Endothelial cell of umbilical vein (primary cell): Measurements from ENCODE around the gene FHDC1. TPM values are rescaled to one million over a fixed set of nuclear protein-coding genes. Genes with fewer than 3 reads are reported as not detected.

Experiments used
- BruUV-seq: library from RNA; stranded (reverse); fragments of 400-500 nt; replicated peaks from 2 replicates; lab custom pipeline; 2021; lab: Mats Ljungman, UMichigan
- CTCF ChIA-PET: fragments of 300-600, 350-600 bp; sonication (Branson Sonifier 250); formaldehyde crosslinking; loops from one replicate; lab custom pipeline; 2021; ENCODE audit warnings: antibody characterized with exemption, inconsistent platforms; lab: Charles Lee
- POLR2A ChIA-PET: fragments of 300-600, 350-600 bp; sonication (Branson Sonifier 250); formaldehyde crosslinking; loops from one replicate; lab custom pipeline; 2021; ENCODE audit warnings: antibody characterized with exemption, inconsistent platforms; lab: Charles Lee
- DNase-seq: peaks from one replicate; pipeline ENCODE4 v3.0.0-alpha.2; 2011; ENCODE audit warnings: low read depth, low spot score
- FAIRE-seq: peaks from 2 replicates; lab custom pipeline; 2011; peaks lifted over from hg19 to GRCh38; lab: Jason Lieb, UNC
- H2AFZ ChIP-seq: 2 replicates; pipeline ENCODE4 v1.6.0; 2012; ENCODE audit warnings: low read depth, low read length, control low read depth, inconsistent platforms
- H3K27ac ChIP-seq: 2 replicates; pipeline ENCODE4 v1.5.1; 2011; ENCODE audit warnings: low read depth, mild to moderate bottlenecking, control low read depth, low read length, moderate library complexity; ENCODE audit not compliant: insufficient read depth
- H3K27me3 ChIP-seq, 2 experiments: 2 replicates each; pipeline versions ENCODE4 v1.6.0 to v1.6.1; 2011; ENCODE audit warnings: low read length in 2 of 2, mixed read lengths in 1 of 2; ENCODE audit not compliant: control insufficient read depth in 2 of 2, insufficient read depth in 2 of 2
- H3K36me3 ChIP-seq, 2 experiments: 2 replicates in 1 of 2; 3 replicates in 1 of 2; pipeline ENCODE4 v1.5.1; 2011; ENCODE audit warnings: low read length in 2 of 2, mild to moderate bottlenecking in 1 of 2, moderate library complexity in 1 of 2; ENCODE audit not compliant: control insufficient read depth in 2 of 2, insufficient read depth in 2 of 2; ENCODE audit errors: extremely low read depth in 1 of 2
- H3K4me1 ChIP-seq: 3 replicates; pipeline ENCODE4 v1.5.1; 2011; ENCODE audit warnings: mild to moderate bottlenecking, low read length; ENCODE audit not compliant: control insufficient read depth, insufficient read depth; ENCODE audit errors: extremely low read depth
- H3K4me2 ChIP-seq: 2 replicates; pipeline ENCODE4 v1.6.1; 2011; ENCODE audit warnings: low read length, control low read depth, mixed read lengths; ENCODE audit not compliant: insufficient read depth
- H3K4me3 ChIP-seq, 3 experiments: fragments of 200-600 bp in 1 of 3; sonication (generic), shearing (Covaris generic) in 1 of 3; replicated peaks in 1 of 3; 2 replicates each; pipeline ENCODE4 v1.5.1; 2011 to 2016; ENCODE audit warnings: control low read depth in 3 of 3, low read length in 3 of 3, mild to moderate bottlenecking in 2 of 3, inconsistent platforms in 1 of 3, low read depth in 1 of 3, moderate library complexity in 1 of 3; ENCODE audit not compliant: insufficient read depth in 1 of 3
- H3K79me2 ChIP-seq: 2 replicates; pipeline ENCODE4 v1.6.0; 2012; ENCODE audit warnings: low read length, inconsistent platforms; ENCODE audit not compliant: control insufficient read depth, insufficient read depth
- H3K9ac ChIP-seq: replicated peaks from 2 replicates; pipeline ENCODE3; 2011; ENCODE audit warnings: low read length, control low read depth; ENCODE audit not compliant: insufficient read depth; ENCODE audit errors: extremely low read depth
- H3K9me1 ChIP-seq: replicated peaks from 3 replicates; pipeline ENCODE4 v1.6.0; 2011; ENCODE audit warnings: mild to moderate bottlenecking, low read length; ENCODE audit not compliant: control insufficient read depth, insufficient read depth; ENCODE audit errors: extremely low read depth
- H3K9me3 ChIP-seq: replicated peaks from 2 replicates; pipeline ENCODE4 v1.5.1; 2012; ENCODE audit warnings: low read length, inconsistent platforms; ENCODE audit not compliant: control insufficient read depth, insufficient read depth
- H4K20me1 ChIP-seq: replicated peaks from 2 replicates; pipeline ENCODE3; 2011; ENCODE audit warnings: mild to moderate bottlenecking, low read length; ENCODE audit not compliant: control insufficient read depth, insufficient read depth; ENCODE audit errors: extremely low read depth
- CTCF ChIP-seq, 2 donors: IDR thresholded peaks; 1 replicate in 1 of 2; 2 replicates in 1 of 2; pipeline ENCODE4 v1.5.1; 2011; ENCODE audit warnings: low read length in 2 of 2, mild to moderate bottlenecking in 2 of 2, moderate library complexity in 2 of 2, control low read depth in 1 of 2, inconsistent platforms in 1 of 2, low read depth in 1 of 2; ENCODE audit not compliant: insufficient read depth in 1 of 2; ENCODE audit errors: extremely low read depth in 1 of 2
- EZH2 ChIP-seq: IDR thresholded peaks from 2 replicates; pipeline ENCODE4 v1.6.1; 2012; ENCODE audit warnings: borderline replicate concordance, low read depth, mild to moderate bottlenecking, moderate library complexity, low read length, inconsistent platforms; ENCODE audit not compliant: severe bottlenecking
- FOS ChIP-seq: IDR thresholded peaks from 2 replicates; pipeline ENCODE4 v1.6.1; 2011; ENCODE audit warnings: mild to moderate bottlenecking, low read length, moderate library complexity, borderline replicate concordance; ENCODE audit not compliant: insufficient read depth
- GATA2 ChIP-seq: IDR thresholded peaks from 2 replicates; pipeline ENCODE4 v1.7.0; 2011; ENCODE audit warnings: low read depth, mild to moderate bottlenecking, moderate library complexity, mixed read lengths, low read length; ENCODE audit not compliant: insufficient read length, insufficient read depth
- JUN ChIP-seq: IDR thresholded peaks from 2 replicates; pipeline ENCODE4 v1.6.1; 2011; ENCODE audit warnings: borderline replicate concordance, low read depth; ENCODE audit not compliant: insufficient read length, insufficient read depth
- MAX ChIP-seq: IDR thresholded peaks from 2 replicates; pipeline ENCODE4 v1.6.1; 2011; ENCODE audit not compliant: insufficient read depth, insufficient read length
- MYC ChIP-seq: IDR thresholded peaks from one replicate; pipeline ENCODE4 v1.6.1; 2011; ENCODE audit warnings: mild to moderate bottlenecking, low read depth, low read length
- POLR2A ChIP-seq: IDR thresholded peaks from 2 replicates; pipeline ENCODE4 v1.6.1; 2012; ENCODE audit warnings: low read depth, mild to moderate bottlenecking, control low read depth, low read length
- POLR2AphosphoS5 ChIP-seq: IDR thresholded peaks from 2 replicates; pipeline ENCODE4 v1.6.1; 2012; ENCODE audit warnings: low read depth, mild to moderate bottlenecking, control low read depth, low read length, moderate library complexity; ENCODE audit not compliant: insufficient read depth
- dilution Hi-C: fragments of 300-500 bp; cut with MboI; formaldehyde crosslinking; loops from one replicate; pipeline ENCODE4 v1.15.0; 2019; ENCODE audit warnings: low sequenced_read_pairs; ENCODE audit not compliant: extremely low pct_ligation_motif_present
- intact Hi-C: fragments of 100-400 bp; cut with micrococcal nuclease; formaldehyde crosslinking; loops from one replicate; pipeline ENCODE4 v1.10.0; 2022
- polyA plus RNA-seq, 4 experiments: library from polyadenylated mRNA; depleted of rRNA in 3 of 4; stranded (reverse) in 3 of 4; unstranded in 1 of 4; fragments of >200 nt; gene quantifications; 2 replicates each; pipeline versions ENCODE4 v1.2.1 to v1.2.3, GENCODE V29; 2011 to 2012; ENCODE audit warnings: missing spikeins in 1 of 4
- total RNA-seq: library from RNA; stranded (reverse); gene quantifications from 2 replicates; pipeline ENCODE4 v1.2.3, GENCODE V29; 2021

The FHDC1 gene
- total and polyA plus RNA-seq, 2 donors (not counting 3 experiments of a cell fraction or from before 2014, with no cell fraction given): 0.03 to 0.18 TPM

GRCh38 chr4:152944666-152945320 lies 8.7 kb downstream of the FHDC1 start:
- no peak overlapping the region for H2AFZ ChIP-seq
- H3K27me3 ChIP-seq: peaks cover 24 to 37% of the 10 kb centered on the region in 2 experiments
- TF ChIP-seq GATA2 (no peak), POLR2AphosphoS5 (no peak), MAX (no peak), FOS (no peak), POLR2A (no peak), CTCF (IDR thresholded peaks at IDR 0.05; ENCODE audit: extremely low read depth in 1 of 2, insufficient read depth in 1 of 2, low read depth in 1 of 2, low read length in 2 of 2) (no peak), EZH2 (no peak), MYC (no peak), JUN (no peak)
- H3K4me3 ChIP-seq: no peak overlapping the region
- no peaks in the 10 kb centered on the region for H3K9me1 ChIP-seq
- H3K4me1 ChIP-seq: no peaks in the 10 kb centered on the region
- ChIA-PET POLR2A (no interaction called here), CTCF (interaction anchor here (1.0 to 1.1 kb wide), 2 partner anchors 12 to 182 kb away, joined by 3 read pairs; no protein-coding TSS in a partner anchor)
- BruUV-seq: no TSS peak
- H3K79me2 ChIP-seq: no peaks in the 10 kb centered on the region
- no peak overlapping the region for H3K27ac ChIP-seq
- H3K9ac ChIP-seq: no peak overlapping the region
- H3K4me2 ChIP-seq: no peak overlapping the region
- dilution Hi-C loops (no loop called here), intact Hi-C loops (no loop called here)
- H3K9me3 ChIP-seq: no peaks in the 10 kb centered on the region
- DNase-seq: no peak
- no peaks in the 10 kb centered on the region for H4K20me1 ChIP-seq
- H3K36me3 ChIP-seq: no peaks in the 10 kb centered on the region
- no peak for FAIRE-seq
